Thymus (tissue), 11 donors: ENCODE data around the gene CDK2AP2. TPM values are rescaled to one million over a fixed set of nuclear protein-coding genes. Genes with fewer than 3 reads are reported as not detected.

Experiments
- DNase-seq, 9 donors: peaks; one replicate each; pipeline ENCODE4 v3.0.0-alpha.2; 2013; ENCODE audit warnings: low spot score in 9 of 9, low read depth in 6 of 9, missing footprints in 1 of 9
- H3K27ac ChIP-seq, 2 donors: one replicate each; pipeline ENCODE4 v1.5.1; 2013; ENCODE audit warnings: control low read depth in 1 of 2, low read depth in 1 of 2, low read length in 1 of 2, mild to moderate bottlenecking in 1 of 2, moderate library complexity in 1 of 2
- H3K27me3 ChIP-seq, 2 donors: one replicate each; pipeline ENCODE4 v1.5.1; 2013; ENCODE audit warnings: low read length in 1 of 2; ENCODE audit not compliant: control insufficient read depth in 2 of 2, insufficient read depth in 1 of 2
- H3K36me3 ChIP-seq, 2 donors: one replicate each; pipeline ENCODE4 v1.5.1; 2013; ENCODE audit warnings: low read length in 1 of 2, mild to moderate bottlenecking in 1 of 2, moderate library complexity in 1 of 2; ENCODE audit not compliant: control insufficient read depth in 2 of 2, insufficient read depth in 2 of 2
- H3K4me1 ChIP-seq, 2 donors: one replicate each; pipeline ENCODE4 v1.5.1; 2013; ENCODE audit warnings: low read length in 2 of 2; ENCODE audit not compliant: control insufficient read depth in 2 of 2, insufficient read depth in 2 of 2
- H3K4me3 ChIP-seq, 2 donors: one replicate each; pipeline ENCODE4 v1.5.1; 2013; ENCODE audit warnings: low read length in 2 of 2, control low read depth in 1 of 2, mild to moderate bottlenecking in 1 of 2
- H3K9me3 ChIP-seq, 2 donors: one replicate each; pipeline ENCODE4 v1.5.1; 2013; ENCODE audit warnings: low read length in 1 of 2, mild to moderate bottlenecking in 1 of 2; ENCODE audit not compliant: control insufficient read depth in 2 of 2, insufficient read depth in 1 of 2
- WGBS: extraction: QIAGEN DNeasy Blood & Tissue Kit; methylation state at CpG from one replicate; pipeline ENCODE4 v1.1.7; 2013; 5-methylcytosine and 5-hydroxymethylcytosine counted together
- polyA plus RNA-seq: library from polyadenylated mRNA; stranded (reverse); fragments of 200-250 nt; gene quantifications from one replicate; pipeline ENCODE4 v1.2.3, GENCODE V29; 2013
- total RNA-seq: library from RNA; stranded (reverse); fragments of 120-200 nt; gene quantifications from one replicate; pipeline ENCODE4 v1.2.4, GENCODE V29; 2013
- donor health status: healthy.

CDK2AP2 gene
- total and polyA plus RNA-seq, 2 donors, result 31.4 to 51.2 TPM

DNA sequence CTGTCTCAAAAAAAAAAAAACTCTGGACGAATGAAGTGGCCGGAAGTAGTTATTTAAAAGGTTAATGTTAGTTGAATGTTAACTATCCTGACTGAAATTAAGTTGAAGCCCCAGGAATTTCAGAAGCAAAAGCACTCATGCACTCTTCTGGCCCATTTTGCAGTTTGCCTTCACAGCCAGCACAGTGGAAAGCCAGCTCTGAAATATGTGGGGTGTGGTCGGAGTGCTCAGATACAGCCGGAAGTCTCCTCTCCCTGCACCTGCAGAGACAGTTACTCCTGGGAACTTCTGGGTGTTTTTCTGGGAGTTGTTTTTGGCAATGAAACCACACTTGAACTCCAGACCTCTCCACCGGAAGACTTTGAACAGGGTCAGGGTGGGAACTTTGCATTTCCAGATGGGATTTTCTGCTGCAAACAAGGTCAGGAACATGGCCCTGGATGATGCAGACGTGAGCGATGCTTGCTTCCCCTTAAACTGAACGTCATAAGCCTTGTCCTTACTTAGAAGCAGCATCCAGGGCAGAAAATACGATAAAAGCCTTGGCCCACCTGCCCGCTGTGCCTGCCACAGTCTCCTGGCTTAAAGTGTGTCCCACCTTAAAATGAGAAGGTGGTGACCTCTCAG, 36.8 kb upstream of the CDK2AP2 start:
- WGBS, result 94% methylated on average over 10 of the region's 10 CpGs
- no peak for DNase-seq
- Histone ChIP-seq H3K27me3 (peaks cover 0 to 5% of the 10 kb centered on the region in 2 donors), H3K4me3 (no peak overlapping the region), H3K9me3 (no peaks in the 10 kb centered on the region), H3K36me3 (no peaks in the 10 kb centered on the region), H3K4me1 (no peaks in the 10 kb centered on the region), H3K27ac (no peak overlapping the region)

DNA sequence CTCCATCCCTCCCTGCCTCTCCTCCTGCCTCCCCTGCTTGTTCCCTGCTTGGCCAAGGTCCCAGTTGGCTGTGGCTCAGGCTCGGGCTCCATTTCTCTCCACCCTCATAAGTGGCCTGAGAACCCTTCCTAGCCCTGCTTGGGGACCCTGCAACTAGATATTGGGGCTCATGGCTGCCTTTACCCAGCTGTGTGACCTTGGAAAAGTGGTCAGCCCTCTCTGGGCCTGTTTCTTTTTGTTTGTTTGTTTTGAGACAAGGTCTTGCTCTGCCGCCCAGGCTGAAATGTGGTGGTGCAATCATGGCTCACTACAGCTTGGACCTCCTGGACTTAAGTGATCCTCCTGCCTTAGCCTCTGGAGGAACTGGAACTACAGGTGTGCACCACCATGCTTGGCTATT, 35.6 kb upstream of the CDK2AP2 start:
- Histone ChIP-seq H3K4me1 (no peaks in the 10 kb centered on the region), H3K4me3 (no peak overlapping the region), H3K36me3 (no peaks in the 10 kb centered on the region), H3K27ac (no peak overlapping the region), H3K27me3 (peaks cover 0 to 5% of the 10 kb centered on the region in 2 donors), H3K9me3 (no peaks in the 10 kb centered on the region)
- no peak for DNase-seq
- whole genome bisulfite sequencing, result 94% methylated on average over 2 of the region's 2 CpGs

- Histone ChIP-seq H3K4me1 (no peaks in the 10 kb centered on the region), H3K27me3 (peaks cover 0 to 5% of the 10 kb centered on the region in 2 donors), H3K4me3 (no peak overlapping the region), H3K36me3 (no peaks in the 10 kb centered on the region), H3K9me3 (no peaks in the 10 kb centered on the region), H3K27ac (no peak overlapping the region)
- 80% methylated on average over 7 of the region's 7 CpGs for whole genome bisulfite sequencing
- DNase-seq, result no peak
Measured at GRCh38 chr11:67542971-67543370, 35.0 kb upstream of the CDK2AP2 start.

GRCh38 chr11:67542169-67542568, 34.2 kb upstream of the CDK2AP2 start:
- Histone ChIP-seq H3K9me3 (no peaks in the 10 kb centered on the region), H3K4me3 (no peak overlapping the region), H3K27ac (no peak overlapping the region), H3K36me3 (no peaks in the 10 kb centered on the region), H3K4me1 (no peaks in the 10 kb centered on the region), H3K27me3 (peaks cover 0 to 5% of the 10 kb centered on the region in 2 donors)
- WGBS, result 87% methylated on average over 3 of the region's 3 CpGs
- DNase-seq, result no peak

DNA sequence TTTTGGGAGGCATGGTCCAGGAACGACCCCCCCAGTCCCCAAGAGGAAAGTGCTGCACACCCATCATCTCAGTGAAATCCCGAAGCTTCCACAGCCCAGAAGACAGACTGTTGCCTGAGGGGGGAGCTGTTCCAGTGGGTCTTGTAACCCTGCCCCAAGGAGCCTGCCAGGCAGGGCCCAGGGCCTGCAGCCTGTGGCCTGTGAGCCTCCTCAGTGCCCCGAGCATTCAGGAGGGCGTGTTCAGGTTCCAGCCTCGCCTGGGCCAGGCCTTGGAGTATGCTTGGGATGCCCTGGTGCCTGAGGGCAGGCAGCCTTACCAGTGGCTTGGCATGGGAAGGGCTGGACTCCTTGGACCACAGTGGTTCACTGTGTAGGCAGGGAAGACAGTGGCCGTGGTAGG, 33.2 kb upstream of the CDK2AP2 start:
- DNase-seq, result no peak
- no peak overlapping the region for H3K4me3 ChIP-seq
- H3K27me3 ChIP-seq, result peaks cover 0 to 5% of the 10 kb centered on the region in 2 donors
- WGBS, result 97% methylated on average over 6 of the region's 6 CpGs
- no peaks in the 10 kb centered on the region for H3K36me3 ChIP-seq
- H3K4me1 ChIP-seq, result no peaks in the 10 kb centered on the region
- H3K9me3 ChIP-seq, result no peaks in the 10 kb centered on the region
- H3K27ac ChIP-seq, result no peak overlapping the region

DNA sequence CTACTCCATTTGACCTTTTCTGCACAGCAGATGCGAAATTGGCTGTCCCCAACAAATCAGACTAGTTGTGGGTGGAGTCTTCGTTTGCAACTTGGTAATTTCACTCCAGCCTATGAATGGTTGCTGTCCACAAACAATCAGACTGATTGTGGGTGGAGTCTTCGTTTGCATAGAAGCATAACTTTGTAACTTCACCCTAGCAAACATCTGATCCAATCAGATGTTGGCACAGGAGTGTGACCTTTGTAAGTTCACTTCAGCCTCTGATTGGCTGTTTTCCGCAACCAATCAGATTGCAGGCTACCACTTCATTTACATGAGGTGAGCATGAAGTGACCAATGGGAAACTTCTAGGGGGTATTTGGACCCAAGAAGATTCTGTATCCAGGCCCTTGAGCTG, 31.6 kb upstream of the CDK2AP2 start:
- 95% methylated on average over 4 of the region's 4 CpGs for WGBS
- peaks cover 0 to 3% of the 10 kb centered on the region in 2 donors for H3K9me3 ChIP-seq
- no peaks in the 10 kb centered on the region for H3K36me3 ChIP-seq
- no peak overlapping the region for H3K27ac ChIP-seq
- DNase-seq, result no peak
- peaks cover 0 to 2% of the 10 kb centered on the region in 2 donors for H3K27me3 ChIP-seq
- no peaks in the 10 kb centered on the region for H3K4me1 ChIP-seq
- H3K4me3 ChIP-seq, result no peak overlapping the region

DNA sequence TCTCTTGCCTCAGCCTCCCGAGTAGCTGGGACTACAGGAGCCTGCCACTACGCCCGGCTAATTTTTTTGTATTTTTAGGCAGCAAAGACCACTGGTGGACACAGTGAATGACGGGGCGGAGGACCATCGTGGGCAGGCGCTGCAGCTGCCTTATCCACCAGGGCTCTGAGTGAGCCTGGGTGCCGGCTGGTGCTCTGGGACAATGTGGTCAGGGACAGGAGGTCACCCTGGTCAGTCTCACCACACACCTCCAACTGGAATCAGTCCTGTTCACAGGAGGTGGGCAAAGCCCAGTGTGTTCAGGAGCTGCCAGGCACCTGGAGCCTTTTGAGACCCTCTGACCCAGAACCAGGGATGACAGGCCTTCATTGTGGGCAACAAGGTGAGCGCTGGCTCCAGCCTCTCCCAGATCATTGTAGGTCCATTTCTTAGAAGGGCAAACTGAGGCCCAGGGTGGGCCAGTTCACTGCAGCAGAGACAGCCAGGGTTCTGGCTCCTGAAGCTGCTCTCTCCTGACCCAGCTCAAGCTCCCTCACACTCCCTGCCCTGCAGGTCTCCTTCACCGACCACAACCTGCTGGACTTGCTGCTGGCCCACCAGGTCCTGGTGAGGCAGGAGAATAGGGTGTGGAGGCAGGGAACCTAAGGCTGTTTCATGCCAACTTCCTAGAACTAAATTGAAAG, 31.0 kb upstream of the CDK2AP2 start:
- no peak overlapping the region for H3K4me3 ChIP-seq
- no peaks in the 10 kb centered on the region for H3K36me3 ChIP-seq
- no peak for DNase-seq
- H3K27me3 ChIP-seq, result peaks cover 0 to 2% of the 10 kb centered on the region in 2 donors
- no peaks in the 10 kb centered on the region for H3K4me1 ChIP-seq
- H3K9me3 ChIP-seq, result peaks cover 0 to 3% of the 10 kb centered on the region in 2 donors
- H3K27ac ChIP-seq, result no peak overlapping the region
- WGBS, result 95% methylated on average over 10 of the region's 10 CpGs

- 91% methylated on average over 6 of the region's 6 CpGs for WGBS
- Histone ChIP-seq H3K27ac (no peak overlapping the region), H3K4me3 (no peak overlapping the region), H3K9me3 (peaks cover 0 to 8% of the 10 kb centered on the region in 2 donors), H3K27me3 (peaks cover 0 to 4% of the 10 kb centered on the region in 2 donors), H3K4me1 (no peaks in the 10 kb centered on the region), H3K36me3 (no peaks in the 10 kb centered on the region)
- DNase-seq, result no peak
Measured at GRCh38 chr11:67538306-67538705, 30.3 kb upstream of the CDK2AP2 start.

DNA sequence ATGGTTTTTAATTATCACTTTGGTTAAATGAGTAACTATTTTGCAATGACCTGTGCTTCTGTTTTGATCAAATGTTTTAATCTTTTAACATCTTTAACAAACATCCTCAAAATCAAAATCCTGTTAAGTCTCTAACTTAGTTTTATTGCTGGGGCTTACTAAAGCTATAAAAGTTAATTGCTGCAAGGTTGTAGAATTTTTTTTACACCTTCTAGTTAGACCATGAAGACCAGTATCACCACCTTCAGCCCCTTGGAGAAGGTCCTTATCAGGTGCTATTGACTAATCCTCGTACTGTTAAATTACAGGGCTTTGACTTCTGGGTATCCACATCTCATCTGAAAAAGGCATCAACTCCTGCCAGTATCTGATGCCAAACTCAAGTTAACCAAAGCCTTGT, 27.6 kb upstream of the CDK2AP2 start:
- H3K4me3 ChIP-seq, result no peak overlapping the region
- H3K27me3 ChIP-seq, result peaks cover 0 to 3% of the 10 kb centered on the region in 2 donors
- no peak overlapping the region for H3K27ac ChIP-seq
- H3K9me3 ChIP-seq, result peaks cover 0 to 9% of the 10 kb centered on the region in 2 donors
- WGBS, result 94% methylated on average over 1 of the region's 1 CpG
- H3K36me3 ChIP-seq, result no peaks in the 10 kb centered on the region
- H3K4me1 ChIP-seq, result no peaks in the 10 kb centered on the region
- DNase-seq, result no peak
